Lower lobe of right lung (tissue), 2 donors: Measurements from ENCODE around the gene MTG2. TPM values are rescaled to one million over a fixed set of nuclear protein-coding genes. Genes with fewer than 3 reads are reported as not detected.
A peak's percentile ranks its signal among the peaks of the same experiment; 100 is the strongest.

Experiments used
- ATAC-seq, 2 donors: fragments of 200-7000 bp; cut with Tn5 transposase; one replicate each; pipeline ENCODE4 v1.9.1; 2020 to 2022; ENCODE audit warnings: mild to moderate bottlenecking in 2 of 2, moderate library complexity in 2 of 2
- DNase-seq: peaks from one replicate; pipeline ENCODE4 v3.0.0-alpha.2; 2020
- H3K27ac ChIP-seq: fragments of 200-600 bp; one replicate; pipeline ENCODE4 v1.8.0; 2022
- H3K27me3 ChIP-seq: fragments of 200-600 bp; one replicate; pipeline ENCODE4 v1.8.0; 2022; ENCODE audit warnings: low read depth
- H3K36me3 ChIP-seq: fragments of 200-600 bp; one replicate; pipeline ENCODE4 v1.8.0; 2022; ENCODE audit warnings: mild to moderate bottlenecking
- H3K4me1 ChIP-seq: fragments of 200-600 bp; one replicate; pipeline ENCODE4 v1.8.0; 2022
- H3K4me3 ChIP-seq: fragments of 200-600 bp; one replicate; pipeline ENCODE4 v1.8.0; 2022; ENCODE audit warnings: mild to moderate bottlenecking
- H3K9me3 ChIP-seq: fragments of 200-600 bp; one replicate; pipeline ENCODE4 v1.8.0; 2022
- CTCF ChIP-seq: fragments of 200-600 bp; IDR thresholded peaks from one replicate; pipeline ENCODE4 v1.8.0; 2022; ENCODE audit warnings: antibody characterized with exemption, mild to moderate bottlenecking
- intact Hi-C: fragments of 100-400 bp; cut with DNase I; formaldehyde crosslinking; loops from one replicate; pipeline ENCODE4 v1.11.0; 2022
- total RNA-seq: library from RNA; stranded (reverse); fragmentation: NEBNext Ultra II Directional; extraction: Animal tissue kit (Norgen Biotek cat#: 25700); gene quantifications from one replicate; pipeline ENCODE4 v1.2.1, GENCODE V29; 2021
- donor health status: DM: no; HTN: yes; CAD: no; lungs with severe emphysema.

Gene MTG2
- total RNA-seq, 1 donor from 2014 or later: 27.1 TPM

- no peaks in the 10 kb centered on the region for H3K9me3 ChIP-seq
- TF ChIP-seq CTCF: peak; percentile 78
- peaks cover 95% of the 10 kb centered on the region for H3K36me3 ChIP-seq
- peak; percentile 60 to 70 for ATAC-seq
- H3K4me1 ChIP-seq: peaks cover 53% of the 10 kb centered on the region
- DNase-seq: peak; percentile 80
- no peak overlapping the region for H3K4me3 ChIP-seq
- peak overlapping the region; percentile 0 for H3K27ac ChIP-seq
- H3K27me3 ChIP-seq: no peaks in the 10 kb centered on the region
- intact Hi-C loops: no loop called here
Observed at GRCh38 chr20:62136283-62137091, 46.3 kb upstream of the MTG2 start.

GRCh38 chr20:62137092-62137384 is 45.8 kb upstream of the MTG2 start:
- H3K27ac ChIP-seq: no peak overlapping the region
- H3K27me3 ChIP-seq: no peaks in the 10 kb centered on the region
- no peak for TF ChIP-seq CTCF
- peaks cover 54% of the 10 kb centered on the region for H3K4me1 ChIP-seq
- no peak for ATAC-seq
- no peak for DNase-seq
- H3K36me3 ChIP-seq: peaks cover 89% of the 10 kb centered on the region
- intact Hi-C loops: no loop called here
- no peak overlapping the region for H3K4me3 ChIP-seq
- H3K9me3 ChIP-seq: no peaks in the 10 kb centered on the region

- Histone ChIP-seq H3K27me3 (no peaks in the 10 kb centered on the region), H3K4me3 (no peak overlapping the region), H3K9me3 (no peaks in the 10 kb centered on the region), H3K36me3 (peaks cover 83% of the 10 kb centered on the region), H3K27ac (no peak overlapping the region), H3K4me1 (peaks cover 49% of the 10 kb centered on the region)
- DNase-seq (no peak), ATAC-seq (no peak)
- TF ChIP-seq CTCF: no peak
- intact Hi-C loops: no loop called here
Observed at GRCh38 chr20:62137478-62138203, 45.2 kb upstream of the MTG2 start.

- no peaks in the 10 kb centered on the region for H3K9me3 ChIP-seq
- intact Hi-C loops: no loop called here
- no peak overlapping the region for H3K27ac ChIP-seq
- no peak overlapping the region for H3K4me3 ChIP-seq
- H3K27me3 ChIP-seq: no peaks in the 10 kb centered on the region
- H3K36me3 ChIP-seq: peaks cover 78% of the 10 kb centered on the region
- H3K4me1 ChIP-seq: peaks cover 44% of the 10 kb centered on the region
- no peak for ATAC-seq
- TF ChIP-seq CTCF: no peak
- DNase-seq: no peak
Observed at GRCh38 chr20:62138204-62138543, 44.7 kb upstream of the MTG2 start.

- no peak for DNase-seq
- H3K36me3 ChIP-seq: peaks cover 71% of the 10 kb centered on the region
- TF ChIP-seq CTCF: no peak
- no peak overlapping the region for H3K27ac ChIP-seq
- no peaks in the 10 kb centered on the region for H3K9me3 ChIP-seq
- intact Hi-C loops: no loop called here
- H3K27me3 ChIP-seq: no peaks in the 10 kb centered on the region
- H3K4me3 ChIP-seq: no peak overlapping the region
- ATAC-seq: no peak
- H3K4me1 ChIP-seq: peaks cover 37% of the 10 kb centered on the region
Observed at GRCh38 chr20:62138912-62139311, 43.9 kb upstream of the MTG2 start.
